ENCODE results near the gene DBF4B. TPM values are rescaled to one million over a fixed set of nuclear protein-coding genes. Genes with fewer than 3 reads are reported as not detected.

DBF4B gene
- total and polyA plus RNA-seq, 2 of the 13 experiments (the other 11 are each of a cell fraction or from before 2014, with no cell fraction given) = 11.7 to 13.2 TPM

GRCh38 chr17:44775136-44775837, 66.8 kb downstream of the DBF4B start (continued):
- peak; percentile 13; the same call in 1 of the 2 replicates for TF ChIP-seq ZNF280B (CRISPR knock-in tag; IDR thresholded peaks at IDR 0.05; ENCODE audit: borderline replicate concordance)
- no peak for TF ChIP-seq ZNF143 (CRISPR knock-in tag; IDR thresholded peaks at IDR 0.05)
- no peak for TF ChIP-seq FOXA1 (IDR thresholded peaks at IDR 0.05)
- peak; percentile 40 for TF ChIP-seq FOXA1 (CRISPR knock-in tag; IDR thresholded peaks at IDR 0.05)
- TF ChIP-seq ZGPAT (CRISPR knock-in tag; IDR thresholded peaks at IDR 0.05) = peak; percentile 60
- no peak for TF ChIP-seq TOE1 (CRISPR knock-in tag; IDR thresholded peaks at IDR 0.05)
- peak; percentile 85; the same call in 1 of the 2 replicates for TF ChIP-seq ZNF331 (CRISPR knock-in tag; IDR thresholded peaks at IDR 0.05)
- TF ChIP-seq STAG1 (CRISPR knock-in tag; IDR thresholded peaks at IDR 0.05) = no peak
- 0 out of 2 replicates have a peak, but pooled peaks have one; percentile 62 for TF ChIP-seq ZFP36L1 (CRISPR knock-in tag; IDR thresholded peaks at IDR 0.05)
- TF ChIP-seq BRCA1 (CRISPR knock-in tag; IDR thresholded peaks at IDR 0.05) = no peak
- TF ChIP-seq RXRB (CRISPR knock-in tag; IDR thresholded peaks at IDR 0.05; ENCODE audit: borderline replicate concordance) = no peak
- TF ChIP-seq, protein P1, sequence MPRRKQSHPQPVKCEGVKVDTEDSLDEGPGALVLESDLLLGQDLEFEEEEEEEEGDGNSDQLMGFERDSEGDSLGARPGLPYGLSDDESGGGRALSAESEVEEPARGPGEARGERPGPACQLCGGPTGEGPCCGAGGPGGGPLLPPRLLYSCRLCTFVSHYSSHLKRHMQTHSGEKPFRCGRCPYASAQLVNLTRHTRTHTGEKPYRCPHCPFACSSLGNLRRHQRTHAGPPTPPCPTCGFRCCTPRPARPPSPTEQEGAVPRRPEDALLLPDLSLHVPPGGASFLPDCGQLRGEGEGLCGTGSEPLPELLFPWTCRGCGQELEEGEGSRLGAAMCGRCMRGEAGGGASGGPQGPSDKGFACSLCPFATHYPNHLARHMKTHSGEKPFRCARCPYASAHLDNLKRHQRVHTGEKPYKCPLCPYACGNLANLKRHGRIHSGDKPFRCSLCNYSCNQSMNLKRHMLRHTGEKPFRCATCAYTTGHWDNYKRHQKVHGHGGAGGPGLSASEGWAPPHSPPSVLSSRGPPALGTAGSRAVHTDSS (CRISPR knock-in tag; conservative IDR thresholded peaks at IDR 0.05) = no peak
- peak; percentile 67; the same call in 1 of the 2 replicates for TF ChIP-seq ZNF367 (CRISPR knock-in tag; IDR thresholded peaks at IDR 0.05; ENCODE audit: borderline replicate concordance)
- no peak for TF ChIP-seq HNRNPUL1 (IDR thresholded peaks at IDR 0.05; ENCODE audit: low read depth, low read length)
- TF ChIP-seq ZNF263 (CRISPR knock-in tag; IDR thresholded peaks at IDR 0.05) = peak; percentile 43; the same call in 1 of the 2 replicates
- no peak for TF ChIP-seq ZNF496 (CRISPR knock-in tag; IDR thresholded peaks at IDR 0.05; ENCODE audit: insufficient replicate concordance)
- TF ChIP-seq ETV6 (CRISPR knock-in tag; conservative IDR thresholded peaks at IDR 0.05) = no peak
- no peak for TF ChIP-seq BCLAF1 (IDR thresholded peaks at IDR 0.05)
- TF ChIP-seq SOX13 (IDR thresholded peaks at IDR 0.05) = no peak
- peak in 1 of 2 experiments; percentile 11; a peak in 1 of 4 replicates for TF ChIP-seq SOX13 (CRISPR knock-in tag; conservative IDR thresholded peaks at IDR 0.05 in 1 of 2, IDR thresholded peaks at IDR 0.05 in 1 of 2)
- TF ChIP-seq NR2F1 (CRISPR knock-in tag; IDR thresholded peaks at IDR 0.05) = peak in 1 of 2 experiments; percentile 12; a peak in 1 of 4 replicates
- no peak for TF ChIP-seq ATF7 (IDR thresholded peaks at IDR 0.05)
- peak; percentile 83; the same call in 1 of the 2 replicates for TF ChIP-seq ATF7 (CRISPR knock-in tag; IDR thresholded peaks at IDR 0.05)
- TF ChIP-seq JUN (CRISPR knock-in tag; IDR thresholded peaks at IDR 0.05) = peak; percentile 47

Data from HepG2 (cell line).